ENCODE results near the gene XXYLT1.
"Not testable (repeated sequence)": the region's sequence is repeated elsewhere in the genome, so short reads cannot be mapped to it uniquely, and the experiment has no call there.

Gene XXYLT1

DNA sequence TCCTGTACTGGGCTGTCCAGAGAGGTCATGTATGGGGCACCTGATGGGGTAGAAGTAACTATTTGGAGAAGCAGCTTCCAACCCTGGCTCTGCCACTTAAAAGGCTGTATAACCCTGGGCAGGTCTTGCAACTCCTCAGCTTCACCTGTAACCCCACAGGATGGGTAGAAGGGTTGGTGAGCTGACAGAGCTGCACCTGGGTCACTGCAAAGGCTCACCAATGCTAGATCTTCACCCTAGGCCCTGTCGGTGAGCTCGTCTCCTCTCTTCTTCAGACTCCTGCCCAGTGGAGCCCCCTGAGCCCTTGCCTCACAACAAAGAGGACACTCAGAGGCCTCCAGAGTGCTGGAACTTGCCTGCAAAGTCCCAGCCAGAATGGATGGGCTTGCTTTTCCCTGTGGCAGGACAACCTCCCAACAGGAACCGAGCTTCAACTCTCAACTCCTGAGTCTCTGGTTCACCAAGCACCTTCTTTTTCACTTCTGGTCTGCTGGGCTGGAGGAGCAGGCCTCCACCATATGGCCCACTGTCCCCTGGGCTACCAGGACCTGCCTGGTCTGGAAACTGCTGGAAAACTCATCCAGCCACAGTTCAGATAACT is 45.9 kb downstream of the XXYLT1 start:
- no peak for DNase-seq

GRCh38 chr3:195224156-195224979 is 46.6 kb downstream of the XXYLT1 start:
- DNase-seq = no peak

GRCh38 chr3:195221876-195222617 is 48.9 kb downstream of the XXYLT1 start:
- no peak for DNase-seq

DNA sequence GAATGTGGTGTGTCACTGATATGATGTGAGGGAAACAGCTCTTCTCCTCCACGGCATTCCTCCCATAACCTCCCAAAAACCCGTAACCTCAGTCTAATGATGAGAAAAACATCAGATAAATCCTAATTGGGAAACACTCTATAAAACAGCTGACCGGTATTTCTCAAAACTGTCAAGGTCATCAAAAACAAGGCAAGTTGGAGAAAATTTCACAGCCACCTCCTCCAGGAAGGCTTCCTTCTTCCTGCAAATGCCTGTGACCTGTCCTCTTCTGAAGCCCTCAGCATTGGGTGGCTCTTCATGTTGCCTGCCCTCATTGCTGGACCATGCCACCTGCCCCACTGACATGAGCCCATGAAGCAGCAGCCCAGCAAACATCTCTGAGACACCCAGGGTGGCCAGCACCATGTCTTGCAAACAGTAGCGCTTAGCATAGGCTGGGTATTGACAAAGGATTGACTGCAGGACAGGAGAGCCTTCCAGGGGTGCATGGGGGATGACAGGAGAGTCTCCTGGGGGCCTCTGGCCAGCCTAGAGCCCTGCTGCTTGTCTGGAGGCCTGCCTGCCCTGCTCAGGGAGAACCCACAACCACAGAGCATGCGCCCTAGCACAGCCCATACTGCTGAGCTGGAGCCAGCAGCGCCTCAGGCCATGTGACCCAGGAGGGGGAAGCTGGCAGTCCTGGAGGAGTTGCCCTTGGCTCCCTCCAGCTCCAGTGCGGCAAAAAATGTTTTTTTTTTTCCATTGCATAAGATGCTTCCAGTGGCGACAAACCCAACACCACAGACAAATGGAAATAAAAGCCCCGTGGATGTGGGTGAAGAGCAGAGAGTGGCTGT is 49.7 kb downstream of the XXYLT1 start:
- DNase-seq = no peak

DNA sequence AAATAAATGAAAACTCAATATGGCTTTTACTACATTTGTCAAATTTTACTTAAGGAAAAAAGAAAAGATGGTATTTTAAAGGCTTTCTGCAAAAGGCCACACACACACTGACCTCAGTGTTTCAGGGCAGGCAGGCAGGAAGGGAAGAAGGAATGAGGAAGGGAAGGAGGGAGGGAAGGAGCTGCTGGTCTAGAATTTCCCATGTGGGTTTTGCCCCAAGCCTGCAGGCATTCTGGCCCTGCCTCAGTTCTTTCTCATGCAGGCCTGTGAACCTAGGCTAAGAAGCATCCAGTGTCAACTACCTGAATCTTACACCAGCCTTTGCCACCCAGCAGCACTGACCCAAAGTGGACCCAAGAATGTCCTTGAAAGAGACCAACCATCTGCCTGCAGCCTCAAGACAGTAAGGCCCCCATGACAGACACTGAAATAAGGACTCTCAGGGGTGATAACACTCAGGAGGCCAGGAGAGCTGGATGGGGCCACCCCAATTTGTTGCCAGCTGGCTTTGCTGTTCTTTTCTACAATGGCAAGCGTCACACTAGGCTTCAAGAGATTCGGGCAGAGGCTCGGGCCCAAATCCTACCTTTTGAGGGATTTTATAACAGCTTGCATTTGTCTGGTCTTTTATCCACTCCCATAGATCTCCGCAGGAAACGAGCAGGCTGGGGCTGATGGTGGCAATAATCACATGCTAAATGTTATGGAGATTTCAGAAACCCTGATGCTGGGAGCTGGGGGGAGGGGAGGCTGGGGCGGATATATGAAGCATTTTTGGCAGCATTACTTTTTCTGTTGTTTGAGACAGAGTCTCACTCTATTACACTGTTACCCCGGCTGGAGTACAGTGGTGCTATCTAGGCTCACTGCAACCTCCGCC is 51.4 kb downstream of the XXYLT1 start:
- no peak for DNase-seq

- DNase-seq = not testable (repeated sequence)
These were observed 52.6 kb downstream of the XXYLT1 start for GRCh38 chr3:195218331-195218730.

- DNase-seq = not testable (repeated sequence)
These were observed 55.4 kb downstream of the XXYLT1 start for GRCh38 chr3:195215576-195215975.

DNA sequence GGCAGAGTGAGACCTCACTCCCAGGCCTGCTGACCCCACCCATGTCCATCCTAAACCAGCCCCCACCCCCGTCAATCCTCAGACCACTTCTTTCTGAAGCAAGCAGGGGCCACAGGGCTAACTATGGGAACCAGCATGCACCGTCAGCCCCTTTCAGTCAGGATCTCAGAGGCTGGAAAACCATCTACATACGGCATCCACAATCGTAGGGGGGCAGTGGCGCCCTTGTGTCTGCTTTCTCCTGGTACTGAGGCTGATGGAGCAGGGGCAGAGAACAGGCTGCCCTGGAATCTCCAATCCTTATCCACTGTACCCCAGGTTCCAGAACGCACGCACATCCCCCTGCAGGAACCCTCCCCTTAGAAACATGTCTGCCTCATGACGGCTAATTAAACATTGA is 56.6 kb downstream of the XXYLT1 start:
- no peak for DNase-seq

DNA sequence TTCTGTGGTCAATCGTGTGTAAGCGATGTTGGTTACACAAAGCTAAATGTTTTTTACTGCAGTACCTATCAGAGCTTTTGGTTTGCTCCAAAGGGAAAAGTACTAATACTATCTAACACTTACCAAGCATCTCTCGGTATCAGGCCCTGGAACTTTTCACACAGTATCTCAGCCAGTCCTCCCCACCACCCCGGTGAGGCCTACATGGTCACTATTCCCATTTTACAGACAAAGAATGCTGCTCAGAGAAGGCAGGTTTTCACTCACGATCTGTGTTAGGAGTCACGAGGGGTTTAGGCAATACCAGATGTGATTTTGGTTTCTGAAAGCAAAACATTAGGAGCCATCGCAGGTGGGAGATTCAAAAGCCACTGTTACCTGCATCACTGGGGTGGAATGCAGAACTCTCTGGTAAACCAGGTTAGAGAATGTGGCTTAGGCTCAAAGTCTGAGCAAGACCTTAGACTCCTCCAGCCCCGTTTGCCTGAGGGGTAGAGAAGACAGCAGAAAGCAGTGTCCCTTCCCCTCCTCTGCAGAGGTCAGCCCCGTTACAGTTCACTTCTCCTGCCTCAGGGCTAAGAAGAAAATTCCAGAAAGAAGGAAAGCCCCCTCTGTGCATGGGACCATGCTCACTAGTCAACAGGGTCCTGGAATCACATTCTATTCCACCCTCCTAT is 57.2 kb downstream of the XXYLT1 start:
- no peak for DNase-seq

- no peak for DNase-seq
These were observed 58.1 kb downstream of the XXYLT1 start for GRCh38 chr3:195212749-195213375.

DNA sequence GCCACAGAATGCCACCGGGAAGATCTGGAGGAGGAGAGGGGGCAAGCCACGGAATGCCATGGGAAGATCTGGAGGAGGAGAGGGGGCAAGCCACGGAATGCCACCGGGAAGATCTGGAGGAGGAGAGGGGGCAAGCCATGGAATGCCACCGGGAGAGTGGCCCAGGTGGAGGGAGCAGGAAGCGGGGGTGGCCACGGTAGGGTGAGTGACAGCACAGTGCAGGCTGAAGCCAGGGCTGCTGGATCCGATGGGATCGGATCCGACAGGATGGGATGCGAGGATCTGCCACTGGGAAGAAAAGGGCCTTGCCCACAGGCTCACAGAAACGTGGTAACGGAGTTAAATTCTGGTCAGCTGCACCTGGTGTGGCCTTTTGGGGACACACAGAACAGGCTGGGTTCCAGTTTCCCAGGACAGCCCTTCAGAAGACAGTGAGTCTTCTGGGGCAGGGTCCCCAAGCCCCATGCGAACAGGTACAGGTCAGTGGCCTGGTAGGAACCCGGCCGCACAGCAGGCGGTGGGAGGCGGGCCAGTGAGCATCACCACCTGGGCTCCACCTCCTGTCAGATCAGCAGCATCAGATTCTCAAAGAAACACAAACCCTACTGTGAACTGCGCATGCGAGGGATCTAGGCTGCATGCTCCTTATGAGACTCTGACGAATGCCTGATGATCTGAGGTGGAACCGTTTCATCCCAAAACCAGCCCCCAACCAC is 58.8 kb downstream of the XXYLT1 start:
- DNase-seq = no peak

GRCh38 chr3:195210266-195210973 is 60.5 kb downstream of the XXYLT1 start:
- DNase-seq = no peak

DNA sequence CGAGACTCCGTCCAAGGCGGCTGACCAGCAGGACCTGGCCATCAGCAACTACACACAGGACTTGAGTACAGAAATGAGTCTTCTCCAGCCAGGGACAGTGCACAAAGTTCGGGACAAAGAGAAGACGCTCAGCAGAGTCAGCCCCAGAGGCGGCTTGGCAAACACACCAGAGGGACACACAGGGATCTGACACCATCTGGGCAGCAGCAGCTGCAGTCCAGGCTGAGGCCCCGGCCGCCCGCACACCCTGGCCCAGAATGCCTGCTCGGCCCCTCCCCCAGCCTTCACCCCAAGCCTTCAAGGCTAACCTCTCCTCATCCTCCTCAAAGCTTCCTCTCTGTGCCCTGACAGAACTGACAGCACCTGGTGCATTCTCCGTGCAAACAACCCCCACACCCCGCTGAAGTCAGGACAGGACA is 61.1 kb downstream of the XXYLT1 start:
- DNase-seq = no peak

GRCh38 chr3:195209083-195209846 is 61.7 kb downstream of the XXYLT1 start:
- DNase-seq = no peak

DNA sequence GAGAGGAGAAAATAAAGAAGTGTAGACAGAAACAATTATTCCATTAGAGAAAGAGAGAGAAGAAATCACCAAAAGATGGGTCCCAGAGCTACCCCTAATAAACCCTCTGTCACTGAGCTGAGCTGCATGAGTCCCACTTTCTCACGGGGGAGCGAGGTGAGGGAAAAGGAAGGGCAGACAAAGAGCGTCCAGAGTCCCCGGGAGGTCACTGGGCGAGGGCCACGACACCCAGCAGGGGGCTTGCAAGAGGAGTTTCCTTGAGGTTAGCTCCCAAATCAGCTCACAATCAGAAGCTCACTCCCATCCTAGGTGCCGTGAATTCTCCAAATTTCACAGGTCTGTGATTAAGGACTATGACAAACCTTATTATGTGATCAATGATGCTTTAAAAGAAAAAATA is 62.3 kb downstream of the XXYLT1 start:
- DNase-seq = no peak

GRCh38 chr3:195208183-195208582 is 62.8 kb downstream of the XXYLT1 start:
- DNase-seq = no peak

DNA sequence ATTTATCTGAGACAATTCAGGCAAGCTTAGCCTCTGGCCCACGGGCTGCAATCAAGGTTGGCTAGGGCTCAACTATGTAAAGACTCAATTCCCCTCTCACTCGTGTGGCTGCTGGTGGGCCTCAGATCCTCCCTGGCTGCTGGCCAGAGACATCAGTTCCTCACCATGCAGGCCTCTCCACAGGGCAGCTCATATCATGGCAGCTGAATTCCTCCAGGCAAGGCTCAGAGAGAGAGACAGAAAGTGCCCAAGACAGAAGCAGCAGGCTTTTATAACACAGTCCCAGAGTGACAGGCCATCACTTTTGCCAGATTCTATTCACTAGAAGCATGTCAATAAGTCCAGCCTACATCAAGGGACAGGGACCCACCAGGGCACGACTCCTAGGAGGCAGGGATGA is 63.2 kb downstream of the XXYLT1 start:
- no peak for DNase-seq

GRCh38 chr3:195207056-195207455 is 63.9 kb downstream of the XXYLT1 start:
- no peak for DNase-seq
